Mammary epithelial cell (primary cell): Measurements from ENCODE around the gene LRBA.

ENCODE experiments used
- CTCF ChIP-seq, 2 donors: IDR thresholded peaks in 1 of 2; conservative IDR thresholded peaks in 1 of 2; 2 replicates each; pipeline ENCODE4 v1.5.1; 2011 to 2012; ENCODE audit warnings: inconsistent platforms in 2 of 2, low read length in 2 of 2, mild to moderate bottlenecking in 2 of 2, control low read depth in 1 of 2, low read depth in 1 of 2; ENCODE audit not compliant: insufficient read depth in 1 of 2; ENCODE audit errors: extremely low read depth in 1 of 2
- EZH2 ChIP-seq: IDR thresholded peaks from 2 replicates; pipeline ENCODE4 v1.6.1; 2012; ENCODE audit warnings: low read length, inconsistent platforms, borderline replicate concordance

GRCh38 chr4:150479657-150480056 lies 535.4 kb downstream of the LRBA start:
- TF ChIP-seq CTCF (conservative IDR thresholded peaks at IDR 0.05 in 1 of 2, IDR thresholded peaks at IDR 0.05 in 1 of 2; ENCODE audit: extremely low read depth in 1 of 2, insufficient read depth in 1 of 2, low read depth in 1 of 2, low read length in 2 of 2): no peak
- no peak for TF ChIP-seq EZH2
